ENCODE measurements around the gene LSAMP.

DNA sequence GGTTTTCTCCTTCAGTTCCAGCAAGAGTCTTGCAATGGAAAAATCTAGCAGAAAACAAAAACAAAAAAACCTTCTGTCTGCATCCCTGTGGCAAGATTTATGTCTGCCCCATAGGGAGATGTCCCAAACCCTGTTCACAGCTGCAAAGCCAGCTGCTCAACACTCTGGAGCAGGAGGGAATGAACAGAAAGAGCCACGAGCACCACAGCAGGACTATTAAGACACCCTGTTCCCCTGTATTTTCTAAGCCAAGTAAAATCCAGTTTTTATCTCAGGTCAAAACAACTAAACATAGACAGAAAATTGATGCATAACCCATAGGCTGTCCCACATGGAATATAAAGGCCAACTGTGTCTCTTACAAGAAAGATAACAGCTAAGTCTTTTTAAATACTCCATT, 357.9 kb downstream of the LSAMP start:
- no peak for TF ChIP-seq POLR2A (IDR thresholded peaks at IDR 0.05)
- TF ChIP-seq, protein P1, sequence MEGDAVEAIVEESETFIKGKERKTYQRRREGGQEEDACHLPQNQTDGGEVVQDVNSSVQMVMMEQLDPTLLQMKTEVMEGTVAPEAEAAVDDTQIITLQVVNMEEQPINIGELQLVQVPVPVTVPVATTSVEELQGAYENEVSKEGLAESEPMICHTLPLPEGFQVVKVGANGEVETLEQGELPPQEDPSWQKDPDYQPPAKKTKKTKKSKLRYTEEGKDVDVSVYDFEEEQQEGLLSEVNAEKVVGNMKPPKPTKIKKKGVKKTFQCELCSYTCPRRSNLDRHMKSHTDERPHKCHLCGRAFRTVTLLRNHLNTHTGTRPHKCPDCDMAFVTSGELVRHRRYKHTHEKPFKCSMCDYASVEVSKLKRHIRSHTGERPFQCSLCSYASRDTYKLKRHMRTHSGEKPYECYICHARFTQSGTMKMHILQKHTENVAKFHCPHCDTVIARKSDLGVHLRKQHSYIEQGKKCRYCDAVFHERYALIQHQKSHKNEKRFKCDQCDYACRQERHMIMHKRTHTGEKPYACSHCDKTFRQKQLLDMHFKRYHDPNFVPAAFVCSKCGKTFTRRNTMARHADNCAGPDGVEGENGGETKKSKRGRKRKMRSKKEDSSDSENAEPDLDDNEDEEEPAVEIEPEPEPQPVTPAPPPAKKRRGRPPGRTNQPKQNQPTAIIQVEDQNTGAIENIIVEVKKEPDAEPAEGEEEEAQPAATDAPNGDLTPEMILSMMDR (IDR thresholded peaks at IDR 0.05), result no peak
